HEK293 (cell line): ENCODE data around the gene POLR3C.

Experiments used
- CTCF ChIA-PET: fragments of 350-600 bp; formaldehyde crosslinking; extraction: SDS; loops from one replicate; lab custom pipeline; 2021; ENCODE audit warnings: antibody characterized with exemption; lab: Yijun Ruan, JAX
- POLR2A ChIA-PET: fragments of 300-600 bp; formaldehyde crosslinking; extraction: SDS; loops from one replicate; lab custom pipeline; 2020; ENCODE audit warnings: antibody characterized with exemption, inconsistent platforms; lab: Yijun Ruan, JAX
- H3K27ac ChIP-seq: fragments of 200-500 bp; sonication (Bioruptor generic); 2 replicates; pipeline ENCODE4 v1.5.1; 2014; ENCODE audit warnings: low read depth, low read length, control low read depth, inconsistent platforms; ENCODE audit errors: extremely low read depth
- H3K36me3 ChIP-seq, 2 experiments: fragments of 200-500 bp in 1 of 2; sonication (Bioruptor generic) in 1 of 2; 1 replicate in 1 of 2; 2 replicates in 1 of 2; pipeline ENCODE4 v1.5.1; 2014 to 2017; ENCODE audit warnings: inconsistent platforms in 2 of 2, low read length in 2 of 2; ENCODE audit not compliant: control insufficient read depth in 2 of 2, insufficient read depth in 1 of 2
- H3K4me1 ChIP-seq: fragments of 200-500 bp; sonication (Bioruptor generic); 2 replicates; pipeline ENCODE4 v1.5.1; 2014; ENCODE audit warnings: mild to moderate bottlenecking, low read length, inconsistent platforms; ENCODE audit not compliant: control insufficient read depth, insufficient read depth
- H3K4me3 ChIP-seq: 2 replicates; pipeline ENCODE4 v1.5.1; 2011; ENCODE audit warnings: low read depth, mild to moderate bottlenecking, control low read depth, low read length, moderate library complexity
- H3K9me3 ChIP-seq: fragments of 200-500 bp; sonication (Bioruptor generic); 2 replicates; pipeline ENCODE4 v1.5.1; 2014; ENCODE audit warnings: low read depth, low read length, inconsistent platforms; ENCODE audit not compliant: control insufficient read depth, insufficient read depth
- EGR2 ChIP-seq: fragments of 450-650 bp; formaldehyde crosslinking; IDR thresholded peaks from 2 replicates; pipeline ENCODE4 v1.5.1; 2016; ENCODE audit warnings: low read depth, missing biosample characterization, missing genetic modification characterization
- PRDM1 ChIP-seq: fragments of 450-650 bp; formaldehyde crosslinking; IDR thresholded peaks from 2 replicates; pipeline ENCODE4; 2016; ENCODE audit warnings: missing biosample characterization, missing genetic modification characterization
- PRDM6 ChIP-seq: fragments of 450-650 bp; formaldehyde crosslinking; IDR thresholded peaks from 2 replicates; pipeline ENCODE4 v1.5.1; 2017; ENCODE audit warnings: missing biosample characterization, missing genetic modification characterization
- SCRT1 ChIP-seq: fragments of 450-650 bp; formaldehyde crosslinking; IDR thresholded peaks from 2 replicates; pipeline ENCODE4 v1.5.1; 2016; ENCODE audit warnings: missing biosample characterization, missing genetic modification characterization, borderline replicate concordance
- SCRT2 ChIP-seq: fragments of 450-650 bp; formaldehyde crosslinking; IDR thresholded peaks from 2 replicates; pipeline ENCODE4 v1.5.1; 2016; ENCODE audit warnings: missing biosample characterization, missing genetic modification characterization
- SP3 ChIP-seq: fragments of 450-650 bp; formaldehyde crosslinking; IDR thresholded peaks from 2 replicates; pipeline ENCODE4 v1.5.1; 2016; ENCODE audit warnings: missing biosample characterization, missing genetic modification characterization
- ZNF23 ChIP-seq: fragments of 450-650 bp; formaldehyde crosslinking; IDR thresholded peaks from 2 replicates; pipeline ENCODE4 v1.5.1; 2016; ENCODE audit warnings: missing biosample characterization, missing genetic modification characterization, borderline replicate concordance
- ZNF335 ChIP-seq: fragments of 450-650 bp; formaldehyde crosslinking; conservative IDR thresholded peaks from 2 replicates; pipeline ENCODE4 v1.5.1; 2016; ENCODE audit warnings: missing biosample characterization, missing genetic modification characterization
- ZNF629 ChIP-seq: fragments of 450-650 bp; formaldehyde crosslinking; IDR thresholded peaks from 2 replicates; pipeline ENCODE4 v1.5.1; 2017; ENCODE audit warnings: missing biosample characterization, missing genetic modification characterization
- ZNF837 ChIP-seq: fragments of 450-650 bp; formaldehyde crosslinking; IDR thresholded peaks from 2 replicates; pipeline ENCODE4 v1.5.1; 2016; ENCODE audit warnings: missing biosample characterization, missing genetic modification characterization
- ZSCAN16 ChIP-seq: fragments of 450-650 bp; formaldehyde crosslinking; IDR thresholded peaks from 2 replicates; pipeline ENCODE4 v1.5.1; 2016; ENCODE audit warnings: missing biosample characterization, missing genetic modification characterization
- ZXDB ChIP-seq: fragments of 450-650 bp; formaldehyde crosslinking; IDR thresholded peaks from 2 replicates; pipeline ENCODE4 v1.5.1; 2016; ENCODE audit warnings: missing biosample characterization, missing genetic modification characterization
- TF ChIP-seq, protein P1 (sequence below): fragments of 450-650 bp; formaldehyde crosslinking; IDR thresholded peaks from 2 replicates; pipeline ENCODE4 v1.5.1; 2016; ENCODE audit warnings: missing biosample characterization, missing genetic modification characterization
- TF ChIP-seq, protein P2 (sequence below): fragments of 450-650 bp; formaldehyde crosslinking; IDR thresholded peaks from 2 replicates; pipeline ENCODE4 v1.5.1; 2016; ENCODE audit warnings: missing biosample characterization, missing genetic modification characterization
- TF ChIP-seq, protein P3 (sequence below): fragments of 450-650 bp; IDR thresholded peaks from 2 replicates; pipeline ENCODE4 v1.5.1; 2018; ENCODE audit warnings: missing biosample characterization, missing genetic modification characterization

POLR3C gene

GRCh38 chr1:145837656-145838055, 13.7 kb downstream of the POLR3C start:
- TF ChIP-seq ZSCAN16 (tag by site-specific recombination) (no peak), ZNF837 (tag by site-specific recombination) (no peak), SP3 (no peak), PRDM6 (tag by site-specific recombination) (no peak)
- TF ChIP-seq, protein P1, sequence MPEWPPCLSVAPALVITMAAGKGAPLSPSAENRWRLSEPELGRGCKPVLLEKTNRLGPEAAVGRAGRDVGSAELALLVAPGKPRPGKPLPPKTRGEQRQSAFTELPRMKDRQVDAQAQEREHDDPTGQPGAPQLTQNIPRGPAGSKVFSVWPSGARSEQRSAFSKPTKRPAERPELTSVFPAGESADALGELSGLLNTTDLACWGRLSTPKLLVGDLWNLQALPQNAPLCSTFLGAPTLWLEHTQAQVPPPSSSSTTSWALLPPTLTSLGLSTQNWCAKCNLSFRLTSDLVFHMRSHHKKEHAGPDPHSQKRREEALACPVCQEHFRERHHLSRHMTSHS (tag by site-specific recombination), result no peak
- TF ChIP-seq, protein P2, sequence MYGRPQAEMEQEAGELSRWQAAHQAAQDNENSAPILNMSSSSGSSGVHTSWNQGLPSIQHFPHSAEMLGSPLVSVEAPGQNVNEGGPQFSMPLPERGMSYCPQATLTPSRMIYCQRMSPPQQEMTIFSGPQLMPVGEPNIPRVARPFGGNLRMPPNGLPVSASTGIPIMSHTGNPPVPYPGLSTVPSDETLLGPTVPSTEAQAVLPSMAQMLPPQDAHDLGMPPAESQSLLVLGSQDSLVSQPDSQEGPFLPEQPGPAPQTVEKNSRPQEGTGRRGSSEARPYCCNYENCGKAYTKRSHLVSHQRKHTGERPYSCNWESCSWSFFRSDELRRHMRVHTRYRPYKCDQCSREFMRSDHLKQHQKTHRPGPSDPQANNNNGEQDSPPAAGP (tag by site-specific recombination), result no peak
- Histone ChIP-seq H3K9me3 (no peaks in the 10 kb centered on the region), H3K36me3 (peaks cover 74 to 98% of the 10 kb centered on the region in 2 experiments), H3K27ac (no peak overlapping the region), H3K4me1 (no peaks in the 10 kb centered on the region), H3K4me3 (no peak overlapping the region)
- CTCF ChIA-PET, result interaction anchor here (13.7 kb wide), 1 partner anchor 9 kb away, joined by 112 read pairs; the partner anchor contains the start of gene NUDT17
- POLR2A ChIA-PET, result interaction anchor here (1.2 kb wide), 1 partner anchor 14 kb away, joined by 3 read pairs; the partner anchor contains the start of genes POLR3C and RNF115

GRCh38 chr1:145843031-145843430, 19.0 kb downstream of the POLR3C start:
- peaks cover 33 to 64% of the 10 kb centered on the region in 2 experiments for H3K36me3 ChIP-seq
- 0 out of 2 replicates have a peak, but pooled peaks cover 3% of the 10 kb centered on the region for H3K4me1 ChIP-seq
- no peak overlapping the region for H3K27ac ChIP-seq
- no peak overlapping the region for H3K4me3 ChIP-seq
- ChIA-PET POLR2A (interaction anchor here (0.8 to 9.0 kb wide), 2 partner anchors 15 to 43 kb away, joined by 3 to 127 read pairs; partner anchors contain the start of genes ANKRD35 and PIAS3), CTCF (interaction anchor here (0.6 to 8.6 kb wide), 4 partner anchors 16 to 72 kb away, joined by 3 to 190 read pairs (median 25); partner anchors contain the start of genes ITGA10 and PIAS3)
- no peak for TF ChIP-seq ZNF629 (tag by site-specific recombination)
- H3K9me3 ChIP-seq, result no peaks in the 10 kb centered on the region

DNA sequence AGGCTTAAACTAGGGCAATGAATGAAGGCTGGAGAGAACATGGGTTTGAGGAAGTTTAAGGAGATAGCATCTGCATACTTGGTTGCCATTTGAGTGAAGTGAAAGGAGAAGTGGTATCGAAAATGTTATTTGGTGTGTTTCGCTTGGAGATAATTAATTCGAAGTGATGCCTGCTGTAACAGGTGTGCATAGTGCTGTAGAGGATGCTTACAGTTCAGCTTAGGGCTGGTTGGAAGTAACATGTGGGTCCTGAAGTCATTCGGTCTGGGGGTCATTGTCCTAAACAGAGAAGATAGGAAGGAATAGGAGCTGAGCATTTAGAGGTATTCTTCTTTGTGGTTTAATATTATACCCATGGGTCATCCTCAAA, 21.1 kb downstream of the POLR3C start:
- POLR2A ChIA-PET, result interaction anchor here (0.5 to 9.0 kb wide), 10 partner anchors 10 to 193 kb away, joined by 3 to 127 read pairs (median 7); partner anchors contain the start of genes PIAS3, POLR3C, RBM8A and RNF115
- Histone ChIP-seq H3K27ac (no peak overlapping the region), H3K9me3 (no peaks in the 10 kb centered on the region), H3K4me1 (0 out of 2 replicates have a peak, but pooled peaks cover 3% of the 10 kb centered on the region), H3K4me3 (peak overlapping the region; percentile 60), H3K36me3 (peaks cover 15 to 64% of the 10 kb centered on the region in 2 experiments)
- CTCF ChIA-PET, result interaction anchor here (0.5 to 8.6 kb wide), 34 partner anchors 13 to 185 kb away, joined by 3 to 190 read pairs (median 5); partner anchors contain the start of genes ANKRD34A, HJV, ITGA10 and LIX1L
- TF ChIP-seq SCRT1 (tag by site-specific recombination) (peak; percentile 96), PRDM1 (peak; percentile 87), ZNF23 (tag by site-specific recombination) (no peak), ZXDB (0 out of 2 replicates have a peak, but pooled peaks have one; percentile 44), EGR2 (tag by site-specific recombination) (no peak), SCRT2 (peak; percentile 99), ZNF335 (peak; percentile 68)
- TF ChIP-seq, protein P3, sequence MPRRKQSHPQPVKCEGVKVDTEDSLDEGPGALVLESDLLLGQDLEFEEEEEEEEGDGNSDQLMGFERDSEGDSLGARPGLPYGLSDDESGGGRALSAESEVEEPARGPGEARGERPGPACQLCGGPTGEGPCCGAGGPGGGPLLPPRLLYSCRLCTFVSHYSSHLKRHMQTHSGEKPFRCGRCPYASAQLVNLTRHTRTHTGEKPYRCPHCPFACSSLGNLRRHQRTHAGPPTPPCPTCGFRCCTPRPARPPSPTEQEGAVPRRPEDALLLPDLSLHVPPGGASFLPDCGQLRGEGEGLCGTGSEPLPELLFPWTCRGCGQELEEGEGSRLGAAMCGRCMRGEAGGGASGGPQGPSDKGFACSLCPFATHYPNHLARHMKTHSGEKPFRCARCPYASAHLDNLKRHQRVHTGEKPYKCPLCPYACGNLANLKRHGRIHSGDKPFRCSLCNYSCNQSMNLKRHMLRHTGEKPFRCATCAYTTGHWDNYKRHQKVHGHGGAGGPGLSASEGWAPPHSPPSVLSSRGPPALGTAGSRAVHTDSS (tag by site-specific recombination), result no peak
